GM19468 (cell line): ENCODE data around the gene ZNF415.
A peak's percentile ranks its signal among the peaks of the same experiment; 100 is the strongest.
"Not testable (repeated sequence)": the region's sequence is repeated elsewhere in the genome, so short reads cannot be mapped to it uniquely, and the experiment has no call there.

ENCODE experiments used
- ATAC-seq: cut with Tn5 transposase; IDR thresholded peaks from one replicate; pipeline ENCODE4 v1.9.1; 2021; ENCODE audit warnings: mild to moderate bottlenecking, moderate library complexity, moderate number of reproducible peaks; ENCODE audit not compliant: unreplicated experiment; ENCODE audit errors: extremely low read depth

Gene ZNF415

GRCh38 chr19:53103234-53104203 lies 29.2 kb downstream of the ZNF415 start, which contains the start of gene ZNF160:
ZNF160 (minus strand) TSS chr19:53103422; CDS start chr19:53086276, 17,146 bp downstream.
- ATAC-seq: peak; percentile 83

- ATAC-seq: no peak
These were observed 29.9 kb downstream of the ZNF415 start for GRCh38 chr19:53102756-53103233.

GRCh38 chr19:53102206-53102755 lies 30.4 kb downstream of the ZNF415 start:
- no peak for ATAC-seq

- no peak for ATAC-seq
These were observed 31.2 kb downstream of the ZNF415 start for GRCh38 chr19:53101518-53101917.

- ATAC-seq: not testable (repeated sequence)
These were observed 34.1 kb downstream of the ZNF415 start for GRCh38 chr19:53098570-53098969.

GRCh38 chr19:53096982-53097690 lies 35.6 kb downstream of the ZNF415 start:
- ATAC-seq: not testable (repeated sequence)

- not testable (repeated sequence) for ATAC-seq
These were observed 36.1 kb downstream of the ZNF415 start for GRCh38 chr19:53096579-53096978.

GRCh38 chr19:53094754-53095575 lies 37.7 kb downstream of the ZNF415 start:
- no peak for ATAC-seq

- no peak for ATAC-seq
These were observed 40.0 kb downstream of the ZNF415 start for GRCh38 chr19:53092723-53093122.

- ATAC-seq: no peak
These were observed 41.1 kb downstream of the ZNF415 start for GRCh38 chr19:53091413-53092254.

GRCh38 chr19:53088091-53088490 lies 44.6 kb downstream of the ZNF415 start:
- ATAC-seq: no peak

- ATAC-seq: no peak
These were observed 45.8 kb downstream of the ZNF415 start for GRCh38 chr19:53086949-53087348.

- ATAC-seq: no peak
These were observed 47.2 kb downstream of the ZNF415 start for GRCh38 chr19:53085496-53085895.

GRCh38 chr19:53082929-53083328 lies 49.8 kb downstream of the ZNF415 start:
- ATAC-seq: no peak

GRCh38 chr19:53079313-53079924 lies 53.3 kb downstream of the ZNF415 start:
- no peak for ATAC-seq

GRCh38 chr19:53078668-53079067 lies 54.0 kb downstream of the ZNF415 start:
- ATAC-seq: no peak

GRCh38 chr19:53076984-53077383 lies 55.7 kb downstream of the ZNF415 start:
- ATAC-seq: no peak

GRCh38 chr19:53068834-53069233 lies 63.9 kb downstream of the ZNF415 start:
- no peak for ATAC-seq
